HS-27A (cell line): Measurements from ENCODE around the gene LGALS8.

Experiments used
- DNase-seq: peaks from one replicate; pipeline ENCODE4 v3.0.0-alpha.2; 2012; ENCODE audit warnings: low read depth, missing footprints

The LGALS8 gene

GRCh38 chr1:236509203-236509602 lies 14.6 kb upstream of the LGALS8 start:
- no peak for DNase-seq

- no peak for DNase-seq
Observed at GRCh38 chr1:236509647-236510401, 14.0 kb upstream of the LGALS8 start.

- DNase-seq: no peak
Observed at GRCh38 chr1:236511735-236512418, 11.9 kb upstream of the LGALS8 start.

- no peak for DNase-seq
Observed at GRCh38 chr1:236514703-236515442, 8.9 kb upstream of the LGALS8 start.

DNA sequence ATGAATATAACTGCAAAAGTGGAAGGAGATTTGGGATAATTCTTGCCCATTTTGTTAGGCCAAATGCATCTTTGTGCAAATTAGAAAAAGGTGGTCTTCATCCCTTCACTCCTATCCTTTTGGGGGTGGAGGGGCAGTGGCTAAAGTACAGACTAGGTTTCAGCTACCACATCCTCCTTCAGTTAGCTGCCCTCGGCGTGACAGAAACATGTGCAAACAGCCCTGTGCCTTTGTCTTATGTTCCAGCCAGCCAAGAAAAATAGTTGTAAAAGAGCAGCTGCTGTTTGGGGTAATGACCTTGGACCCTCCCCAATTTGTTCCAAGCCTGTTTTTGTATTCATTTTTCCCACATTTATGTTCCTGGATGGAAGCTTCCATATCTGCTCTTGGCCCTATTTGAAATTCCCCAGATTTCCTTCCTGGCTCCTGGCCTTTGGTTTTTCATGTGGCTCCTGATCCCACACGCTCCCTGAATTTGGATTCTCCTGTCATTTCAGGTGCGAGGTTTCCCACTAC lies 8.3 kb upstream of the LGALS8 start:
- DNase-seq: no peak

DNA sequence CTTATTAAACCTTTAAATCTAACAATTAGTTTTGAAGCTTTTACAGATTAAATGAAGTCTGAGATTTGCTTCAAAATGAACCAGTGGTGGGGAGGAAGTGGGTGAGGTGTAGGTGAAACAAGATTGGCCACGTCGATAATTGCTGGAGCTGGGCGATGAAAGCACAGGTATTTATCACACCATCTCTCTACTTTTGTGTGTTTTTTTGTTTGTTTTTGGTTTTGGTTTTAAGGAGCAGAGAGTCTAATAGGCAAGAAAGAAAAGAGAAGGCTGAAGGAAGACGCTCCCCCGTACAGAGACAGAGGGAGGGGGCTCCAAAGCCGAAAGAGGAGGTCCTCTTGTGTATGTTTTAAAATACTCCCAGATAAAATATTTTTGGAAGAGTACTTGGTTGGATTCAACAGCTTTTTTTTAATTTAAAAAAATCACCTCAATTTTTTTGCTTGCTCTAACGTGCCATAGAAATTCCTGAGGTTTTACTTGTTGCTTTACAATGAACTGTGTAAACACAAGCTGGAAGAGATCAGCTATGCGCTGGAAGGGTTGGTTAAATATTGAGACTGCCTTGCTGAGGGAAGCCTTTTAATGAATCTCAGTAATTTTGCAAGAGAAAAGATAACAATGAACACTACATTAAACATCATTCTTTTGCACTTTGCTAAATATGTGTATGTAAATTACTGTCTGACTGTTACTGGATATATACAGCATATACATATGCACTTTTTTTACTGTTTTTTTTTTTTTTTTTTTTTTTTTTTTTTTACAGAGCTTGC lies 6.7 kb upstream of the LGALS8 start:
- DNase-seq: no peak

DNA sequence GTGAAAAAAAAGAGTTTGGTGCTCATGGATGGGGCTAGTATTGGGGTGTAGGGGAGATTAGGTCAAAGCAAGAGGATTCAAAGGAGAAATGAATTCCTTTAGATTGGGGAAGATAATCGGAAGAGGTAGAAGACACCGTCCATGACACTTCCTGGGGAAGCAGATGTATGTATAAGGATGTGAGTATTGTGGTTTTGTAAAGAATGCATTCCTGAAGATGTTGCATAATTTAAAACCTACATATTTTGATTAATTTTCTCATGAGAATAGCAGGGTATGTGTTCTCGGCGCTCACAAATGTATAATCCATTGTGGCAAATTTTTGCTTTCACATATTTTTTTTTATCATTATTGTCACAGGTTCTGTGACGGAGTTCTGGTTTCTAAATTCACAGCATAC lies 5.5 kb upstream of the LGALS8 start:
- no peak for DNase-seq

DNA sequence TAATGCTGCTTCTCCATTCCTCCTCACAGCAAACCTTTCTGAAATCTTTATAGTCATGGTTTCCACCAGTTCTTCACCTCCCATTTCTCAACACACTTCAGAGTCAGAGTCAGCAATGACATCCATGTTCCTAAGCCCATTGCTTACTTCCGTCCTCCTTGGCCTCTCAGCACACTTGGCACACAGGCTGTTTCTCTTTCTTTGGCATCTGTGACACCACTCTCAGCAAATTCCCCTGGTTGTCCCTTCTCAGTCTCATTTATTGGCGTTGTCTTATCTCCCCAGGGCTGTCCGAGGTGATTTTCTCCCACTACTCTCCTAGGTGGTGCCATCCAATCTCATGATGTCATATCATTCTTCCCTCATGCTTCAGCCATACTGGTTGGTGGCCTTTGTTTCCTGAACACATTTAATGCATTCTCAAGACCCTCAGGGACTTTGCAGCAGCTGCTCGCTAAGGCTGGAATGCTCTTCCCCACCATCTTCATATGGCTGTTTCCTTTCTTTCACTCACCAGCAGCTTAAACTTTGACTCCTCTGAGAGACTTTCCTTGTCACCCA lies 3.3 kb upstream of the LGALS8 start:
- DNase-seq: no peak

- DNase-seq: no peak
Observed at GRCh38 chr1:236522937-236523703, 662 bp upstream of the LGALS8 start.

DNA sequence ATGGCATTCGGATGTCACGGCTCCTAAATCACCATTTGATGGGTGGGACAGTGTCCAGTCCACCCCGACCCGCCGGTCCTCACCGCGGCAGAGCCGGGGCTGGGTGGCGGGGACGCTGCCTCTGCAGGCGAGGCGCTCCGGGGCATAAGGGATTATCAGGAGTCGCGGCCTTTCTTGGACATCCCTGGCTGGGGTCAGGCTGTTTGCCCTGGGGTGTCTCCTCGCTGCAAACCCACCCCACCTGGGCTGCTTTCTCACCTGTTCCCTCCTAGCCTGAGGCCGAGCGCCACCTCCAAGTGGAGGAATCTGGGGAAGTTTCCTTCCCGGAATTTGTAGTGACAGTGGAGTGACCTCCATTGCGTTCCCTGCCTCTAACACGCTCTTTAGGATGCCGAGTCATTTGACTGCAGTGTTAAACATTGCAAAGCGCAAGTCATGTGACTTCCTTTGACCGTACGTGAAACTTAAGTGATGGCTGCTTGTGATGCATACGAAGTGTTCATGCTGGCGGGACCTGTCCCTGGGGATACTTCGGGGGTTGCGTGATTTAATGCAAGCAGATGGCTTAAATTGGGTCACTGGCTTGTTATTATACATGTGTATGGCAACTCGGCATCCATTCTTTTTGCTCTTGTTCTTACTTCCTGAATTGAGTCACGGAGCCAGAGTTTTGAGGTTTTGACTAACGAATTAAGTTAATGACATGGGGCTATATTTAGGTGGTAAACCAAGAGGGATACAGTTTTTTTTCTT lies 536 bp downstream of the LGALS8 start:
- DNase-seq: no peak

GRCh38 chr1:236524895-236525184 lies 1.1 kb downstream of the LGALS8 start:
- no peak for DNase-seq

- DNase-seq: no peak
Observed at GRCh38 chr1:236526079-236526478, 2.3 kb downstream of the LGALS8 start.

DNA sequence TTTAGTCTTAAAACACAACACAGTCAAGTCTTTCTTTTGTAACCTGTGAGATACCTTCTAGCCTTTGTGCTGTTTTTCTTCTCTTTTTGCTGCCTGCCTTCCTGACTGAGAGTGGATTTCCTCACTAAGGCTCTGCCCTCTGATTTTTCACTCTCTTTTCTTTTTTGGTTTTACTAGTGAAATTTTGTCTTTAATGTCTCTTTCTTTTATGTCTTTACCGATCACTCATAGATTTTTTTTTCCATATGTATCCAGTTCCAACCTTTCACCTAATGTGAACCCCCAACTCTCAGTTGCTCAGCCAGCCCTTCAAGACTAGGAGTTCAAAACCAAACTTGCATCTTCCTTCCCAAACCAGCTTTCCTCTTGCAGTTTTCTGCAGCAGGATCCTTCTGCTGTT lies 6.5 kb downstream of the LGALS8 start:
- no peak for DNase-seq

- DNase-seq: no peak
Observed at GRCh38 chr1:236530959-236531358, 7.2 kb downstream of the LGALS8 start.

DNA sequence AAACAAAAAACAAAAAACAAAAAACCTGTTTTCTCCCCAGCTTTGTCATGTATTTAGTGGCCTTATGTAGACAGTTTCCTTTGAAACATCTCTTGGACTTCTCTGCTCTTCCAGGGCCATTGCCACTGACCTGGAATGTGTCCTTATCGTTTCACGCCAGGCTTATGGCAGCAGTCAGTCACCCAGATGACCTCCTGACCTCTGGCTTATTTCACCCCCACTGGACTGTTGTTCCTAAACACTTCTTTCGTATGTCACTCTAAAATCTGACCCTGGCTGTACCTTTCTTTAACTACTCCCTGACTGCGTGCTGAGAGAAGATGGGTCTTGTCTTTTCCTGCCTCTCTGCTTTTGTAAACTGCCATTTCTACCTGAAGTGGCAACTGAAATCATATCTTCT lies 9.1 kb downstream of the LGALS8 start:
- DNase-seq: no peak

DNA sequence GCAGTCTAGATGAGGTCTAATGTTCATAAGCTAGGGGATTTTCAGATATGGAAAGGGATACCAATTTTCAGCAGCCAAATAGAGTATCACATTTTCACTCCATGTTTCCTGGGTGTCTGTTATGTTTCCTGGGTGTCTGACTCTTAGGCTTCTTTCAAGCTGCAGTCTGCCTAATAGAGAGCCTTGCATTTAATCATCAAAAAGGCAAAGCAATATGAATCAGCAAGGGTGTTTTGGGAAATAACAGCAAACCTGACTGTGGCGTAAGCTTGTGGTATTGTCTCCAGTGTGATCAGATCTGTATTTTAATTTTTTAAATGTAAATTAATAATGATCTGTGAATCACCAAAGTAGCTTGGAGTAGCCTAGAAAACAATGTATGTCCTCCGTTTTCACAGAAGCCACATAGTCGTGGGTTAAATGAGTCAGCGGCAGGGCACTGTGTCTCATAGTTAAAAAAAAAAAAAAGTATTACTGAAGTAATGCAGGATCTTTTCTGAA lies 10.4 kb downstream of the LGALS8 start:
- DNase-seq: no peak

GRCh38 chr1:236535190-236535589 lies 11.4 kb downstream of the LGALS8 start:
- DNase-seq: no peak

GRCh38 chr1:236535662-236536161 lies 11.9 kb downstream of the LGALS8 start:
- no peak for DNase-seq

DNA sequence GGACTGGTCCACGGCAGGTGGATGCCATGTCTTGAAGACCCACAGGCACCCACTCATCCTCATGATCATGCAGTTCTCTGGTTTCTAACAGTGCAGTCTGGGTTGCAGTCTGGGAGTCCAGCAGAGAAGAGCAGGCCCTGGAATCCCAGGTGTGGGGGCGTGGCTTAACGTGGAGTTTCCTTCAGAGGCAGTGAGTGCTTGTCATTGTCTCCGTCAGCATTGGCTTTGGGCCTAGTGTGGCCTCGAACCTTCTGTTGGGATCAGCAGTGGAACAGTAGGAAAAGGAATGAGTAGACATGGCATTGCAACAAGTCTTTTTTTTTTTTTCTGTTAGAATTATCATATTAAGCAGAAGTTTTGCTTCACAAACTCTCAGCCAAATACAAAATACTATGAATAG lies 12.8 kb downstream of the LGALS8 start:
- no peak for DNase-seq
